IPS-15b (cell line): ENCODE measurements around the gene SRP14.
"Not testable (repeated sequence)": the region's sequence is repeated elsewhere in the genome, so short reads cannot be mapped to it uniquely, and the experiment has no call there.

Experiments used
- H3K27me3 ChIP-seq: one replicate; pipeline ENCODE4 v1.6.1; 2013; ENCODE audit warnings: low read length; ENCODE audit not compliant: control insufficient read depth, insufficient read depth
- H3K36me3 ChIP-seq: one replicate; pipeline ENCODE4 v1.6.1; 2013; ENCODE audit warnings: low read length; ENCODE audit not compliant: control insufficient read depth, insufficient read depth
- H3K4me1 ChIP-seq: one replicate; pipeline ENCODE4 v1.6.1; 2013; ENCODE audit warnings: mild to moderate bottlenecking, low read length; ENCODE audit not compliant: control insufficient read depth, insufficient read depth
- H3K4me3 ChIP-seq: one replicate; pipeline ENCODE4 v1.5.1; 2013; ENCODE audit warnings: low read depth, low read length
- H3K9ac ChIP-seq: one replicate; pipeline ENCODE4 v1.6.1; 2013; ENCODE audit warnings: low read depth, mild to moderate bottlenecking, low read length
- H3K9me3 ChIP-seq: one replicate; pipeline ENCODE4 v1.6.1; 2013; ENCODE audit warnings: mild to moderate bottlenecking, low read length; ENCODE audit not compliant: control insufficient read depth, insufficient read depth

The SRP14 gene

GRCh38 chr15:40044717-40045571 is 6.0 kb upstream of the SRP14 start:
- H3K9ac ChIP-seq: no peak overlapping the region
- H3K4me3 ChIP-seq: peak overlapping the region; percentile 26
- no peaks in the 10 kb centered on the region for H3K36me3 ChIP-seq
- peaks cover 11% of the 10 kb centered on the region for H3K4me1 ChIP-seq
- H3K27me3 ChIP-seq: no peaks in the 10 kb centered on the region
- H3K9me3 ChIP-seq: no peaks in the 10 kb centered on the region

- no peak overlapping the region for H3K9ac ChIP-seq
- peaks cover 11% of the 10 kb centered on the region for H3K4me1 ChIP-seq
- H3K9me3 ChIP-seq: no peaks in the 10 kb centered on the region
- H3K27me3 ChIP-seq: no peaks in the 10 kb centered on the region
- H3K4me3 ChIP-seq: peak overlapping the region; percentile 26
- H3K36me3 ChIP-seq: no peaks in the 10 kb centered on the region
Observed at GRCh38 chr15:40043927-40044716, 5.1 kb upstream of the SRP14 start.

- Histone ChIP-seq H3K27me3 (no peaks in the 10 kb centered on the region), H3K4me1 (peaks cover 11% of the 10 kb centered on the region), H3K9me3 (no peaks in the 10 kb centered on the region), H3K36me3 (no peaks in the 10 kb centered on the region), H3K4me3 (no peak overlapping the region), H3K9ac (no peak overlapping the region)
Observed at GRCh38 chr15:40042791-40043320, 3.9 kb upstream of the SRP14 start.

- Histone ChIP-seq H3K4me1 (peaks cover 9% of the 10 kb centered on the region), H3K9ac (no peak overlapping the region), H3K36me3 (peaks cover 12% of the 10 kb centered on the region), H3K9me3 (no peaks in the 10 kb centered on the region), H3K4me3 (no peak overlapping the region), H3K27me3 (no peaks in the 10 kb centered on the region)
Observed at GRCh38 chr15:40040770-40041169, 1.8 kb upstream of the SRP14 start.

GRCh38 chr15:40040293-40040635 is 1.3 kb upstream of the SRP14 start:
- Histone ChIP-seq H3K9ac (no peak overlapping the region), H3K4me3 (no peak overlapping the region), H3K4me1 (peaks cover 6% of the 10 kb centered on the region)

GRCh38 chr15:40038275-40038637 is 725 bp downstream of the SRP14 start:
- no peaks in the 10 kb centered on the region for H3K4me1 ChIP-seq
- H3K4me3 ChIP-seq: peak overlapping the region; percentile 68
- H3K36me3 ChIP-seq: peaks cover 22% of the 10 kb centered on the region
- H3K9ac ChIP-seq: peak overlapping the region; percentile 94
- H3K27me3 ChIP-seq: no peaks in the 10 kb centered on the region
- H3K9me3 ChIP-seq: no peaks in the 10 kb centered on the region

More at GRCh38 chr15:40040293-40040635, 1.3 kb upstream of the SRP14 start:
- Histone ChIP-seq H3K36me3 (peaks cover 16% of the 10 kb centered on the region), H3K9me3 (no peaks in the 10 kb centered on the region), H3K27me3 (no peaks in the 10 kb centered on the region)

GRCh38 chr15:40037721-40038120 is 1.3 kb downstream of the SRP14 start:
- Histone ChIP-seq H3K36me3 (peaks cover 23% of the 10 kb centered on the region), H3K9me3 (no peaks in the 10 kb centered on the region), H3K4me3 (peak overlapping the region; percentile 68)

GRCh38 chr15:40035182-40035581 is 3.8 kb downstream of the SRP14 start:
- H3K4me3 ChIP-seq, H3K27me3 ChIP-seq, H3K4me1 ChIP-seq, H3K9ac ChIP-seq, H3K9me3 ChIP-seq: not testable (repeated sequence)
- peaks cover 30% of the 10 kb centered on the region for H3K36me3 ChIP-seq

More at GRCh38 chr15:40037721-40038120, 1.3 kb downstream of the SRP14 start:
- no peaks in the 10 kb centered on the region for H3K4me1 ChIP-seq
- H3K27me3 ChIP-seq: no peaks in the 10 kb centered on the region
- H3K9ac ChIP-seq: peak overlapping the region; percentile 94

- Histone ChIP-seq H3K27me3 (no peaks in the 10 kb centered on the region), H3K36me3 (peaks cover 30% of the 10 kb centered on the region), H3K4me3 (no peak overlapping the region), H3K9ac (no peak overlapping the region), H3K9me3 (no peaks in the 10 kb centered on the region), H3K4me1 (no peaks in the 10 kb centered on the region)
Observed at GRCh38 chr15:40034186-40034946, 4.6 kb downstream of the SRP14 start.

- Histone ChIP-seq H3K9ac (no peak overlapping the region), H3K27me3 (no peaks in the 10 kb centered on the region), H3K4me3 (no peak overlapping the region), H3K9me3 (no peaks in the 10 kb centered on the region), H3K36me3 (peaks cover 33% of the 10 kb centered on the region), H3K4me1 (no peaks in the 10 kb centered on the region)
Observed at GRCh38 chr15:40032125-40032839, 6.7 kb downstream of the SRP14 start.

GRCh38 chr15:40031300-40031699 is 7.7 kb downstream of the SRP14 start:
- no peaks in the 10 kb centered on the region for H3K4me1 ChIP-seq
- H3K9ac ChIP-seq: no peak overlapping the region
- no peaks in the 10 kb centered on the region for H3K9me3 ChIP-seq
- H3K27me3 ChIP-seq: no peaks in the 10 kb centered on the region
- H3K36me3 ChIP-seq: peaks cover 26% of the 10 kb centered on the region
- no peak overlapping the region for H3K4me3 ChIP-seq
